Stimulated activated CD8-positive, alpha-beta memory T cell treated with anti-CD3 and anti-CD28 coated beads, Interleukin-12 subunit alpha, Interleukin-12 subunit beta, amount 100 ng/mL, for 4 hours (primary cell): Measurements from ENCODE around the gene CYSRT1.

Experiments used
- DNase-seq: peaks from one replicate; pipeline ENCODE4 v3.0.0-alpha.2; 2020; ENCODE audit warnings: low read depth

Gene CYSRT1

GRCh38 chr9:137224830-137225694 is at the start of gene CYSRT1:
CYSRT1 (plus strand) TSS chr9:137225174; CDS start chr9:137225622, 448 bp downstream.
- no peak for DNase-seq

- DNase-seq: no peak
These were observed 49.5 kb upstream of the CYSRT1 start for GRCh38 chr9:137175345-137175961.

- DNase-seq: no peak
These were observed 48.4 kb upstream of the CYSRT1 start for GRCh38 chr9:137176302-137177182.

- DNase-seq: no peak
These were observed 46.6 kb upstream of the CYSRT1 start for GRCh38 chr9:137178201-137178938.

- DNase-seq: no peak
These were observed 45.9 kb upstream of the CYSRT1 start for GRCh38 chr9:137178939-137179630.

GRCh38 chr9:137179761-137180160 is 45.2 kb upstream of the CYSRT1 start:
- DNase-seq: no peak

- no peak for DNase-seq
These were observed 44.5 kb upstream of the CYSRT1 start for GRCh38 chr9:137180491-137180890.

GRCh38 chr9:137181680-137182079 is 43.3 kb upstream of the CYSRT1 start:
- no peak for DNase-seq

- no peak for DNase-seq
These were observed 42.1 kb upstream of the CYSRT1 start for GRCh38 chr9:137182836-137183235.

- DNase-seq: no peak
These were observed 40.9 kb upstream of the CYSRT1 start for GRCh38 chr9:137183980-137184595.

GRCh38 chr9:137184881-137185660 is 39.9 kb upstream of the CYSRT1 start:
- no peak for DNase-seq

GRCh38 chr9:137185921-137186320 is 39.1 kb upstream of the CYSRT1 start:
- DNase-seq: no peak

- DNase-seq: no peak
These were observed 38.6 kb upstream of the CYSRT1 start for GRCh38 chr9:137186385-137186784.

GRCh38 chr9:137187386-137187785 is 37.6 kb upstream of the CYSRT1 start:
- DNase-seq: no peak

- no peak for DNase-seq
These were observed 36.9 kb upstream of the CYSRT1 start for GRCh38 chr9:137188086-137188489.

GRCh38 chr9:137188490-137189296 is 36.3 kb upstream of the CYSRT1 start, which contains the start of the genes ANAPC2 and SSNA1:
ANAPC2 (minus strand) TSS chr9:137188560; CDS start chr9:137188532, 28 bp downstream.
SSNA1 (plus strand) TSS chr9:137188676; CDS start chr9:137188727, 51 bp downstream.
- peak; percentile 91 for DNase-seq

GRCh38 chr9:137189297-137190295 is 35.4 kb upstream of the CYSRT1 start:
- no peak for DNase-seq
